Mucosa of descending colon (tissue), 3 donors: ENCODE results near the gene THRAP3. TPM values are rescaled to one million over a fixed set of nuclear protein-coding genes. Genes with fewer than 3 reads are reported as not detected.
A peak's percentile ranks its signal among the peaks of the same experiment; 100 is the strongest.
"Not testable (repeated sequence)": the region's sequence is repeated elsewhere in the genome, so short reads cannot be mapped to it uniquely, and the experiment has no call there.

Source experiments
- ATAC-seq: fragments of 200-7000 bp; cut with Tn5 transposase; one replicate; pipeline ENCODE4 v1.9.1; 2020; ENCODE audit warnings: mild to moderate bottlenecking, moderate library complexity
- DNase-seq, 3 donors: peaks; one replicate each; pipeline ENCODE4 v3.0.0-alpha.2; 2020
- H3K36me3 ChIP-seq: fragments of 200-600 bp; one replicate; pipeline ENCODE4 v1.8.0; 2021; ENCODE audit warnings: low read depth, mild to moderate bottlenecking
- H3K4me1 ChIP-seq: fragments of 200-600 bp; one replicate; pipeline ENCODE4 v1.8.0; 2021; ENCODE audit warnings: low read depth, mild to moderate bottlenecking
- H3K4me3 ChIP-seq: fragments of 200-600 bp; one replicate; pipeline ENCODE4 v1.8.0; 2021; ENCODE audit warnings: mild to moderate bottlenecking
- H3K9me3 ChIP-seq: fragments of 200-600 bp; one replicate; pipeline ENCODE4 v1.8.0; 2021; ENCODE audit warnings: mild to moderate bottlenecking
- intact Hi-C, 2 donors: fragments of 100-400 bp; cut with DNase I in 1 of 2; cut with micrococcal nuclease in 1 of 2; formaldehyde crosslinking; loops; one replicate each; pipeline versions ENCODE4 v1.11.0 to v1.11.1; 2022; cut with DNase I, micrococcal nuclease
- total RNA-seq, 3 donors: library from RNA; stranded (reverse); fragmentation: NEBNext Ultra II Directional in 2 of 3; extraction: Animal tissue kit (Norgen Biotek cat#: 25700) in 2 of 3; gene quantifications; one replicate each; pipeline versions ENCODE4 v1.2.1 to v1.2.4, GENCODE V29; 2021 to 2023
- TF ChIP-seq, protein P1 (sequence below): fragments of 200-600 bp; IDR thresholded peaks from one replicate; pipeline ENCODE4 v1.8.0; 2022; ENCODE audit warnings: antibody characterized with exemption, mild to moderate bottlenecking
- donor health status: DM: no; HTN: no; CAD: no; lungs with moderate emphysema.
- donor health status: DM: no; HTN: no; CAD: no.
- donor health status: DM: no; HTN: yes; CAD: no.

THRAP3 gene
- total RNA-seq, 3 donors from 2014 or later = 83.0 to 103 (median 85.1) TPM

DNA sequence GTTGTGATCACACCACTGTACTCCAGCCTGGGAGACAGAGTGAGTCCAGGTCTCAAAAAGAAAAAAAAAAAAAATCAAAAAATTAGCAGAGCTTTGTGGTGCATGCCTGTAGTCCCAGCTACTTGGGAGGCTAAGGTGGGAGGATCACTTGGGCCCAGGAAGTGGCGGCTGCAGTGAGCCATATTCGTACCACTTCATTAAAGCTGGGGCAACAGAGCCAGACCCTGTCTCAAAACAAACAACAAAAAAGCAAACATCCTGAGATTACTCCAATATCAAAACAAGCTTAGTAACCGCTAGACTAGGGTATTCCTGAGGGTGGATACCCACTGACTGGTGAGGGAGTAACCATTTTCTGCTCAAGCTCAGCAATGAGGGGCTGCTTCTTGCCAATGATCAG, 12.9 kb upstream of the THRAP3 start:
- ATAC-seq (no peak), DNase-seq (no peak)
- Histone ChIP-seq H3K4me1 (no peaks in the 10 kb centered on the region), H3K36me3 (no peaks in the 10 kb centered on the region), H3K4me3 (no peak overlapping the region), H3K9me3 (no peaks in the 10 kb centered on the region)
- intact Hi-C loops = no loop called here
- TF ChIP-seq, protein P1, sequence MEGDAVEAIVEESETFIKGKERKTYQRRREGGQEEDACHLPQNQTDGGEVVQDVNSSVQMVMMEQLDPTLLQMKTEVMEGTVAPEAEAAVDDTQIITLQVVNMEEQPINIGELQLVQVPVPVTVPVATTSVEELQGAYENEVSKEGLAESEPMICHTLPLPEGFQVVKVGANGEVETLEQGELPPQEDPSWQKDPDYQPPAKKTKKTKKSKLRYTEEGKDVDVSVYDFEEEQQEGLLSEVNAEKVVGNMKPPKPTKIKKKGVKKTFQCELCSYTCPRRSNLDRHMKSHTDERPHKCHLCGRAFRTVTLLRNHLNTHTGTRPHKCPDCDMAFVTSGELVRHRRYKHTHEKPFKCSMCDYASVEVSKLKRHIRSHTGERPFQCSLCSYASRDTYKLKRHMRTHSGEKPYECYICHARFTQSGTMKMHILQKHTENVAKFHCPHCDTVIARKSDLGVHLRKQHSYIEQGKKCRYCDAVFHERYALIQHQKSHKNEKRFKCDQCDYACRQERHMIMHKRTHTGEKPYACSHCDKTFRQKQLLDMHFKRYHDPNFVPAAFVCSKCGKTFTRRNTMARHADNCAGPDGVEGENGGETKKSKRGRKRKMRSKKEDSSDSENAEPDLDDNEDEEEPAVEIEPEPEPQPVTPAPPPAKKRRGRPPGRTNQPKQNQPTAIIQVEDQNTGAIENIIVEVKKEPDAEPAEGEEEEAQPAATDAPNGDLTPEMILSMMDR = no peak

DNA sequence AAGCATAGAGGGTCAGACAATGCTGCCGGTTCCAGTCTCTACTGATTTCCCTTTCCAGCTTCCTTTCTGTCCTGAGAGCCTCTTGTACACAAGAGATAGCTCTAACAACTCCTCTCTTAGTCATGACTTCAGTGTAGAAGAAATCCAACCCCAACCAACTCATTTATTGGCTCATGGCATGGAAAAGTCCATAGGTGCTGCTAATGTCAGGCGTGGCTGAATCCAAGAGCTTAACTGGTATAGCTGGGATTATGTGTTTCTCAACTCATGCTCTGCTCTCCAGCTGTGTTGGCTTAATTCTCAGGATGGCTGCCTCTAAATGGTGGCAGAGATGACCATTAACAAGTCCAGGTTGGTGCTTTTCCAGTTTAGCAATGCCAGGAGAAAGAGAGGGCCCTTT, 12.4 kb upstream of the THRAP3 start:
- H3K9me3 ChIP-seq = no peaks in the 10 kb centered on the region
- no peaks in the 10 kb centered on the region for H3K36me3 ChIP-seq
- no peaks in the 10 kb centered on the region for H3K4me1 ChIP-seq
- TF ChIP-seq, protein P1 = no peak
- DNase-seq (no peak), ATAC-seq (peak; percentile 75)
- intact Hi-C loops = no loop called here
- no peak overlapping the region for H3K4me3 ChIP-seq

DNA sequence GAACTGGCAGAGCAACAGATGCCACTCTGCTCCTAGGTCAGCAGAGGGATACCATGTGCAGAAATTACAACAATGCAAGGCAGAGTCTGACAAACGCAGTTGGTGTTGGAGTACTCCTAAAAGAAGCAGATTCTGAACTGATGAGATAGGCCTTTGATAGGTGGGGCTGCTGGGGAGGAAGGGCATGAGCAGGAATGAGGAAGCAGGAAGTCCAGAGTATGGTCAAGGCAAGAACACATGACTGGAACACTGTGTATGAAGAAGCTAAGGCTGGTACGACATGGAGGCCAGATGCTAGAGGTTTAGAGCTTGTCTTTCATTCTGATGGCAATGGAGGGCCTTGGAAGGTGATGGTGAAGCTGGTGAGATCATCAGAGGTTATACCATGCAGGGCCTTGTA, 11.5 kb upstream of the THRAP3 start:
- no peak overlapping the region for H3K4me3 ChIP-seq
- DNase-seq = peak in 1 of 3 donors; percentile 26
- TF ChIP-seq, protein P1 = no peak
- no peaks in the 10 kb centered on the region for H3K9me3 ChIP-seq
- no peaks in the 10 kb centered on the region for H3K4me1 ChIP-seq
- intact Hi-C loops = no loop called here
- peak; percentile 92 for ATAC-seq
- no peaks in the 10 kb centered on the region for H3K36me3 ChIP-seq

DNA sequence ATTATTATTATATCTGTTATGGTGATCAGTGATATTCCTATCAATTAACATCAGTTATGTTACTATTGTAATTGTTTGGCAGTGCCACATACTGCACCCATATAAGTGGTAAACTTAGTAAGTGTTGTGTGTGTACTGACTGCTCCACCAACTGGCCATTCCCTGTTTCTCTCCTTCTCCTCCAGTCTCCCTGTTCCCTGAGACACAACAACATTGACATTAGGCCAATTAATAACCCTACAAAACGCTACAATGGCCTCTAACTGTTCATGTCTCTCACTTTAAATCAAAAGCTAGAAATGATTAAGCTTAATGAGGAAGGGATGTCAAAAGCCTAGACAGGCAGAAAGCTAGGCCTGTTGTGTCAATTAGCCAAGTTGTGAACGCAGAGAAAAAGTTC, 6.6 kb upstream of the THRAP3 start:
- Histone ChIP-seq H3K36me3 (no peaks in the 10 kb centered on the region), H3K4me1 (peaks cover 3% of the 10 kb centered on the region), H3K9me3 (no peaks in the 10 kb centered on the region), H3K4me3 (no peak overlapping the region)
- DNase-seq (no peak), ATAC-seq (no peak)
- TF ChIP-seq, protein P1 = no peak
- intact Hi-C loops = no loop called here

DNA sequence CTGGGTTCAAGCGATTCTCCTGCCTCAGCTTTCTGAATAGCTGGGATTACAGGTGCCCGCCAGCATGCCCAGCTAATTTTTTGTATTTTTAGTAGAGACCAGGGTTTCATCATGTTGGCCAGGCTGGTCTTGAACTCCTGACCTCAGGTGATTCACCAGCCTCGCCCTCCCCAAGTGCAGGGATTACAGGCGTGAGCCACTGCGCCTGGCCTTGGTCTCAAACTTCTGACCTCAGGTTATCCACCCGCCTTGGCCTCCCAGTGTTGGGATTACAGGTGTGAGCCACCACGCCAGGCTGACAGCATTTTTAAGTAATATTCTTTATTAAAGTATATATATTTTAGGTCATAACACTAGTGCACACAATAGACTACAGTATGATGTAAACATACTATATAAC, 2.3 kb upstream of the THRAP3 start:
- intact Hi-C loops, H3K9me3 ChIP-seq, H3K4me3 ChIP-seq, H3K36me3 ChIP-seq, DNase-seq, ATAC-seq: not testable (repeated sequence)
- peaks cover 24% of the 10 kb centered on the region for H3K4me1 ChIP-seq

DNA sequence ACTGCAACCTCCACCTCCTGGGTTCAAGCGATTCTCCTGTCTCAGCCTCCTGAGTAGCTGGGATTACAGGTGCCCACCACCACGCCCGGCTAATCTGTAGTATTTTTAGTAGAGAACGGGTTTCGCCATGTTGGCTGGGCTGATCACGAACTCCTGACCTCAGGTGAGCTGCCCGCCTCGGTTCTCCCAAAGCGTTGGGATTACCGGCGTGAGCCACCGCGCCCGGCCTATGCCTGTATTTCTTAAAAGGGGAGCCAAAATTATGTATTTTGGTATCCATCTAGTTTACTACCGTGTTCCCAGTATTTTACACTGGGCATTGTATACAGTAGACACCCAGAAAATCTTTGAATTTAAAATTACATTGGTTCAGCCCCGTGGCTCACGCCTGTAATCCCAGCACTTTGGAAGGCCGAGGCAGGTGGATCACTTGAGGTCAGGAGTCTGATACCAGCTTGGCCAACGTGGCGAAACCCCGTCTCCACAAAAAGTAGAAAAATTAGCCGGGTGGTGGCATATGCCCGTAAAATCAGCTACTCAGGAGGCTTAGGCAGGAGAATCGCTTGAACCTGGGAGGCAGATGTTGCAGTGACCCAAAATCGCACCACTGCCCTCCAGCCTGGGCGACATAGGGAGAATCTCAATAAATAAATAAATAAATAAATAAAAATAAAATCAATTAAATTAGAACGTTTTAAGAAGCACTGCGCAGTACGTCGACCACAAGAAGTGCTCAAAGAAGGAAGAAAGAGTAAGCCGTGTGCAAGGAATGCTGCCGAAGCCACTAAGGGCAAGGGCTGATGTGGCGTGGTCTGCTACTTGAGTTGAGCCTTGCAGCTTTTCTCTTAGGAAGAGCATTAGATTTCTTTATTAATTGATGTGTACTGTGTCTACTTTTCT, 1.5 kb upstream of the THRAP3 start:
- H3K4me1 ChIP-seq = peaks cover 24% of the 10 kb centered on the region
- peak in 2 of 3 donors; percentile 14 to 35 for DNase-seq
- ATAC-seq = no peak
- intact Hi-C loops = no loop called here
- H3K9me3 ChIP-seq = no peaks in the 10 kb centered on the region
- TF ChIP-seq, protein P1 = no peak
- H3K4me3 ChIP-seq = no peak overlapping the region
- peaks cover 4% of the 10 kb centered on the region for H3K36me3 ChIP-seq
